Measurements from ENCODE around the gene AGFG1. TPM values are rescaled to one million over a fixed set of nuclear protein-coding genes. Genes with fewer than 3 reads are reported as not detected.

Gene AGFG1
- total RNA-seq, 1 experiment from 2014 or later: 72.5 TPM

DNA sequence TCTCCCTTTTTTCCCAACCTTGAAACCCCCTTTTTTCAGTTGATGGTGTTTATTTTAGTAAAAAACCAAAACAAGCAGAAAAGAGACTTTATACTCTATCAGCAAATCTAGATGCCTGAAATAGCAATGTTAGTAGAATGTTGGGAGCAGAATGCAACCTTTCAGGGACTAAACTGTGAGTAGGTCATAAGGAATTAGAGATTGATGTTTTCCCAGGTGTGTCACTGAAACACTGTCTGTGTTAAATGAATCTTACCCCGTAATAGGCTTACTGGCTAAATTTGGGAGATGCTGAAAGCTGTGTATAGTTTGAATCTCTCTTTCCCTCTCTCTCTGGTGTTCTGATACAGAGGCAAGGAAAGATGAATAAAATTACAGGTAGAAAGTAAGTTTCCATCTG lies 43.8 kb downstream of the AGFG1 start:
- no peaks in the 10 kb centered on the region; a peak in 1 of 4 replicates for H3K36me3 ChIP-seq (ENCODE audit: control insufficient read depth in 1 of 2, insufficient read depth in 2 of 2, low read length in 2 of 2)
- H3K4me3 ChIP-seq (replicated peaks in 1 of 2; ENCODE audit: low read depth in 1 of 2, low read length in 2 of 2): no peak overlapping the region
- ChIA-PET POLR2A (no interaction called here), RAD21 (ENCODE audit: low non-redundant PET in 1 of 2, low total read pairs in 2 of 2, uncharacterized antibody in 2 of 2, unreplicated experiment in 2 of 2) (no interaction called here), CTCF (no interaction called here)
- no peaks in the 10 kb centered on the region for H3K27me3 ChIP-seq (ENCODE audit: insufficient read depth, low read length)
- H2AFZ ChIP-seq (ENCODE audit: low read depth, low read length, poor library complexity, severe bottlenecking): no peak overlapping the region
- H3K9ac ChIP-seq (ENCODE audit: low read length): no peak overlapping the region
- H3K27ac ChIP-seq (ENCODE audit: low read depth, low read length): no peak overlapping the region
- no peaks in the 10 kb centered on the region for H3K9me2 ChIP-seq (ENCODE audit: insufficient read depth)
- peaks cover 3 to 18% of the 10 kb centered on the region in 2 experiments for H3K4me1 ChIP-seq (ENCODE audit: control insufficient read depth in 1 of 2, insufficient read depth in 2 of 2, low read length in 2 of 2)
- no peak for ATAC-seq
- no peak for DNase-seq (ENCODE audit: low read depth, low spot score)
- no TSS peak for BruUV-seq (replicated peaks)
- no peaks in the 10 kb centered on the region for H3K9me3 ChIP-seq (ENCODE audit: control insufficient read depth in 1 of 2, insufficient read depth in 1 of 2, low read depth in 1 of 2, low read length in 2 of 2)
- H3K4me2 ChIP-seq (ENCODE audit: low read length): no peak overlapping the region
- no peak for TF ChIP-seq SIN3A (IDR thresholded peaks at IDR 0.05; ENCODE audit: low read depth)
- TF ChIP-seq CBX3 (IDR thresholded peaks at IDR 0.05; ENCODE audit: low read depth): no peak
- TF ChIP-seq, protein P1, sequence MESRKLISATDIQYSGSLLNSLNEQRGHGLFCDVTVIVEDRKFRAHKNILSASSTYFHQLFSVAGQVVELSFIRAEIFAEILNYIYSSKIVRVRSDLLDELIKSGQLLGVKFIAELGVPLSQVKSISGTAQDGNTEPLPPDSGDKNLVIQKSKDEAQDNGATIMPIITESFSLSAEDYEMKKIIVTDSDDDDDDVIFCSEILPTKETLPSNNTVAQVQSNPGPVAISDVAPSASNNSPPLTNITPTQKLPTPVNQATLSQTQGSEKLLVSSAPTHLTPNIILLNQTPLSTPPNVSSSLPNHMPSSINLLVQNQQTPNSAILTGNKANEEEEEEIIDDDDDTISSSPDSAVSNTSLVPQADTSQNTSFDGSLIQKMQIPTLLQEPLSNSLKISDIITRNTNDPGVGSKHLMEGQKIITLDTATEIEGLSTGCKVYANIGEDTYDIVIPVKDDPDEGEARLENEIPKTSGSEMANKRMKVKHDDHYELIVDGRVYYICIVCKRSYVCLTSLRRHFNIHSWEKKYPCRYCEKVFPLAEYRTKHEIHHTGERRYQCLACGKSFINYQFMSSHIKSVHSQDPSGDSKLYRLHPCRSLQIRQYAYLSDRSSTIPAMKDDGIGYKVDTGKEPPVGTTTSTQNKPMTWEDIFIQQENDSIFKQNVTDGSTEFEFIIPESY (IDR thresholded peaks at IDR 0.05; ENCODE audit: extremely low read depth, insufficient replicate concordance, low read length): no peak
- no peak for TF ChIP-seq ATF3 (IDR thresholded peaks at IDR 0.05)
- peaks cover 6% of the 10 kb centered on the region; the same call in 1 of the 2 replicates for H4K20me1 ChIP-seq (ENCODE audit: insufficient read depth)
- intact Hi-C loops (cut with micrococcal nuclease): no loop called here
- H3K79me2 ChIP-seq (ENCODE audit: insufficient read depth, low read length): peaks cover 99% of the 10 kb centered on the region

DNA sequence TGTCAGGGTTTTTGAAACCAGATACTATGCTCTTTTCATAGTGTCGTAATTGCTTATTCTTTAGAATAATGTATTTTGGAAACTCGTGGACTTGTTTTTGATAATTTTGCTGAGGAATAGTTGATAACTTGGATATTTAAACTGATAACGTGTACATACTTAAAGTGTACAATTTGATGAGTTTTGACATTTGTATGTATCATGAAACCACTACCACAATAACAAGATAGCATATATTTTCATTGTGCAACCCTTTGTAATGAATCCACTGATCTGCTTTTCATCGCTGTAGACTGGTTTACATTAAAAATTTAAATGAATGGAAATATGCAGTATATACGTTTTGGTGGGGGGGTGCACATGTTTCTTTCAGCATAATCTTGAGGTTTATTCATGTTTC lies 45.8 kb downstream of the AGFG1 start:
- no peak overlapping the region for H3K4me3 ChIP-seq (replicated peaks in 1 of 2; ENCODE audit: low read depth in 1 of 2, low read length in 2 of 2)
- CTCF ChIA-PET: no interaction called here
- peaks cover 2 to 18% of the 10 kb centered on the region in 2 experiments; a peak in 3 of 4 replicates for H3K4me1 ChIP-seq (ENCODE audit: control insufficient read depth in 1 of 2, insufficient read depth in 2 of 2, low read length in 2 of 2)
- peaks cover 6% of the 10 kb centered on the region; the same call in 1 of the 2 replicates for H4K20me1 ChIP-seq (ENCODE audit: insufficient read depth)
- DNase-seq (ENCODE audit: low read depth, low spot score) (no peak), ATAC-seq (no peak)
- H3K9me2 ChIP-seq (ENCODE audit: insufficient read depth): no peaks in the 10 kb centered on the region
- POLR2A ChIA-PET: no interaction called here
- H3K27me3 ChIP-seq (ENCODE audit: insufficient read depth, low read length): no peaks in the 10 kb centered on the region
- H3K36me3 ChIP-seq (ENCODE audit: control insufficient read depth in 1 of 2, insufficient read depth in 2 of 2, low read length in 2 of 2): no peaks in the 10 kb centered on the region; a peak in 1 of 4 replicates
- no peak overlapping the region for H3K27ac ChIP-seq (ENCODE audit: low read depth, low read length)
- peaks cover 96% of the 10 kb centered on the region for H3K79me2 ChIP-seq (ENCODE audit: insufficient read depth, low read length)
- RAD21 ChIA-PET (ENCODE audit: low non-redundant PET in 1 of 2, low total read pairs in 2 of 2, uncharacterized antibody in 2 of 2, unreplicated experiment in 2 of 2): no interaction called here
- no peak overlapping the region for H2AFZ ChIP-seq (ENCODE audit: low read depth, low read length, poor library complexity, severe bottlenecking)
- no peak overlapping the region for H3K4me2 ChIP-seq (ENCODE audit: low read length)
- BruUV-seq (replicated peaks): no TSS peak
- intact Hi-C loops (cut with micrococcal nuclease): no loop called here
- no peaks in the 10 kb centered on the region for H3K9me3 ChIP-seq (ENCODE audit: control insufficient read depth in 1 of 2, insufficient read depth in 1 of 2, low read depth in 1 of 2, low read length in 2 of 2)
- no peak overlapping the region for H3K9ac ChIP-seq (ENCODE audit: low read length)
- TF ChIP-seq POLR2AphosphoS5 (IDR thresholded peaks at IDR 0.05; ENCODE audit: low read depth, low read length) (no peak), REST (IDR thresholded peaks at IDR 0.05; ENCODE audit: low read depth) (no peak), ZNF274 (IDR thresholded peaks at IDR 0.05; ENCODE audit: low read depth, low read length) (no peak), EZH2 (IDR thresholded peaks at IDR 0.05) (no peak), CTCF (IDR thresholded peaks at IDR 0.05 in 2 of 3, conservative IDR thresholded peaks at IDR 0.05 in 1 of 3; ENCODE audit: borderline replicate concordance in 1 of 3, insufficient read depth in 1 of 3, low read depth in 2 of 3, low read length in 2 of 3) (no peak), SRF (IDR thresholded peaks at IDR 0.05; ENCODE audit: low read depth) (no peak), ATF3 (IDR thresholded peaks at IDR 0.05) (no peak), CBX3 (IDR thresholded peaks at IDR 0.05; ENCODE audit: low read depth) (no peak)
- TF ChIP-seq, protein P2, sequence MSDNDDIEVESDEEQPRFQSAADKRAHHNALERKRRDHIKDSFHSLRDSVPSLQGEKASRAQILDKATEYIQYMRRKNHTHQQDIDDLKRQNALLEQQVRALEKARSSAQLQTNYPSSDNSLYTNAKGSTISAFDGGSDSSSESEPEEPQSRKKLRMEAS (IDR thresholded peaks at IDR 0.05): no peak

Measured in HCT116 (cell line).